ENCODE results near the gene LRRC75B. TPM values are rescaled to one million over a fixed set of nuclear protein-coding genes. Genes with fewer than 3 reads are reported as not detected.
A peak's percentile ranks its signal among the peaks of the same experiment; 100 is the strongest.
"Not testable (repeated sequence)": the region's sequence is repeated elsewhere in the genome, so short reads cannot be mapped to it uniquely, and the experiment has no call there.

LRRC75B gene
- total RNA-seq, 2 donors from 2014 or later = 0.40 TPM; not detected in 1

DNA sequence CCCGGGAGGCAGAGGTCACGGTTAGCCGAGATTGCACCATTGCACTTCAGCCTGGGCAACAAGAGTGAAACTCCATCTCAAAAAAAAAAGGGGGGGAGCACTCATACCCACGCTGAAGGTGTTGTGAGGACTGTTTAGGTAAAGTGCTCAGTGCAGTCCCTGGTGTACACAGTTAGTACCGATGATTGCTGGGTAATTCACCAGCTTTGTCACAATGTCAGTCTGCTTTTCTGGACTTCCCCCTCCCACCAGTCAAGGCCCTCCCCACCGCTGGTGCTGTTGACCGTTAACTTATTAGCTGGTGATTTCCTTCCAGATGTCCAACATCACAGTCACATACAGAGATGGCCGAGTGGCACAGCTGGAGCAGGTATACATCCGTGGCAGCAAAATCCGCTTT, 25.2 kb downstream of the LRRC75B start:
- peaks cover 2% of the 10 kb centered on the region for H3K36me3 Mint-ChIP-seq (ENCODE audit: low read depth)
- peaks cover 16% of the 10 kb centered on the region for H3K4me1 Mint-ChIP-seq
- DNase-seq (no peak), ATAC-seq (no peak)
- H3K4me3 Mint-ChIP-seq = no peak overlapping the region
- no peaks in the 10 kb centered on the region for H3K9me3 ChIP-seq (ENCODE audit: control insufficient read depth, low read length, poor library complexity, severe bottlenecking)
- no peaks in the 10 kb centered on the region for H3K27me3 Mint-ChIP-seq
- H3K27ac Mint-ChIP-seq = no peak overlapping the region

DNA sequence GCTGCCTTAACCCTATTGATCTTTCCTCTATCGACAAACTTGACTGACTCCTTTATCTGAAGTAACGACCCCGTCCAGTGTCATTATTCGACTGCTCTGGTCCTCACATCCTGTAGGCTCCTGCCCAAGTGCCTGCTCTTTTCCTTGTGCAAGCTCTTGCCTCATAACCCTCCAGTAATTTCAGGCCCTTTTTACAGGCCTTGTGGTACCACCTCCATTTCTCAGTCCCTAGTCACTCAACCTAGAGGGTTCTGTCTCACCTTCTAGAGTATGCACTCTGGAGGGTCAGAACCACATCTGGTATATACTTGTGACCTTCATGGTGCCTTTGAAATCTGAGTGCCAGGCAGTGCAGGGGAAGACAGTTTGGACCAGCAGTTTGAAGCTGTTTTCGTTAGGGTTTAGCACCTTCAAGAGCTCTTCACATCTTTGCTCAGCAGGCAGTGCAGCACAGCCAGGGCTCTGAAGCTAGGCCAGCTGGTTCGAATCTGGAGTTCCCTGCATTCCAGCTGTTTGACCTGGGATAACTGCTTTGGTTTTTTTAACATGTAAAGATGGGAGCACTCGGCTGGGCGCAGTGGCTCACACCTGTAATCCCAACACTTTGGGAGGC, 25.9 kb downstream of the LRRC75B start:
- ATAC-seq (no peak), DNase-seq (no peak)
- no peak overlapping the region for H3K4me3 Mint-ChIP-seq
- H3K4me1 Mint-ChIP-seq = peaks cover 17% of the 10 kb centered on the region
- H3K36me3 Mint-ChIP-seq (ENCODE audit: low read depth) = peaks cover 2% of the 10 kb centered on the region
- no peak overlapping the region for H3K27ac Mint-ChIP-seq
- H3K9me3 ChIP-seq (ENCODE audit: control insufficient read depth, low read length, poor library complexity, severe bottlenecking) = no peaks in the 10 kb centered on the region
- H3K27me3 Mint-ChIP-seq = no peaks in the 10 kb centered on the region

DNA sequence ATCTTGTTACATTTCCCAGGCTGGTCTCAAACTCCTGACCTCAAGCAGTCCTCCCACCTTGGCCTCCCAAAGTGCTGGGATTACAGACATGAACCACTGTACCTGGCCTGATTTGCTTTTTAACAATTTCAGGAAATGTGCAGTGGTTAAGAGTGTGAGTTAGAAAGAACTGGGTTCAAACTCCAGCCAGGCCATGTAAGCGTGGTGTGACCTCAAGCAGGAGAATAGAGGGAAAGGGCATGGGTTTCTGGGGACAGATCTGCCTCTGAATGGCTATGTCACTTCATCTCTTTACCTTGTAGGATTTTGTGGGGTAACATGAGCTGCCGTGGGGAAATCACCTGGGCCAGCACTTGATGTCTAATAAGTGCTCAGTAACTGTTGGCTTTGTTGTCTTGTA, 27.8 kb downstream of the LRRC75B start:
- DNase-seq (no peak), ATAC-seq (no peak)
- Mint-ChIP-seq H3K27ac (peak overlapping the region; percentile 60), H3K27me3 (no peaks in the 10 kb centered on the region), H3K4me1 (peaks cover 20% of the 10 kb centered on the region), H3K36me3 (ENCODE audit: low read depth) (no peaks in the 10 kb centered on the region), H3K4me3 (no peak overlapping the region)
- no peaks in the 10 kb centered on the region for H3K9me3 ChIP-seq (ENCODE audit: control insufficient read depth, low read length, poor library complexity, severe bottlenecking)

DNA sequence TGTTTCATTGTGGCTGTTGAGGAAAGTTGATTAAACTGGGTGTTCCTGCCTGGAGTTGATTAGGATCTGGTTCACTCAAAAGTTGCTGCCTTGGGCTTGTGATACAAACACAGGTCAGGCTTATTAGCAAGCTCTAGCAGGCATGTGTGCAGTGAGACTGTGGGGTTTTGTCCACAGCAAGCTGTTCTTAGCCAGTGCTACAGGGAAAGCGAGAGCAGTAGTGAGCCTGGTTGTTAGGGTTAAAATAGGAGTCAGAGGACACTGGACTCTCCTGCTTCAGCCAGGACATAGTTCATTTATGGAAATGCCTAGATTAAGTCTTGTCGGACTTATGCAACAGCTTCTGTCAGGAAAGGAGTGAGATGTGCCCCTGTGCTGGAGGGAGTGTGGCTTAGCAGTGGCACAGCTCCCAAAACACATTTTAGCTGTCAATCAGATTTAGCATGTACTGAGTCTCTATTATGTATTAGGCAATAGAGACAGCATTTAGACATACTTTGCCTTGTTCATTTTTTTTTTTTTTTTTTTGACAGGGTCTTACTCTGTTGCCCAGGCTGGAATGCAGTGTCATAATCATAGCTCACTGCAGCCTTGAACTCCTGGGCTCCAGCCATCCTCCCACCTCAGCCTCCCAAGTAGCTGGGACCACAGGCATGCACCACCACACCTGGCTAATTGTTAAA, 28.4 kb downstream of the LRRC75B start:
- H3K9me3 ChIP-seq (ENCODE audit: control insufficient read depth, low read length, poor library complexity, severe bottlenecking) = no peaks in the 10 kb centered on the region
- ATAC-seq (no peak), DNase-seq (no peak)
- Mint-ChIP-seq H3K27me3 (no peaks in the 10 kb centered on the region), H3K4me3 (no peak overlapping the region), H3K27ac (peak overlapping the region; percentile 16), H3K36me3 (ENCODE audit: low read depth) (no peaks in the 10 kb centered on the region), H3K4me1 (peaks cover 23% of the 10 kb centered on the region)

DNA sequence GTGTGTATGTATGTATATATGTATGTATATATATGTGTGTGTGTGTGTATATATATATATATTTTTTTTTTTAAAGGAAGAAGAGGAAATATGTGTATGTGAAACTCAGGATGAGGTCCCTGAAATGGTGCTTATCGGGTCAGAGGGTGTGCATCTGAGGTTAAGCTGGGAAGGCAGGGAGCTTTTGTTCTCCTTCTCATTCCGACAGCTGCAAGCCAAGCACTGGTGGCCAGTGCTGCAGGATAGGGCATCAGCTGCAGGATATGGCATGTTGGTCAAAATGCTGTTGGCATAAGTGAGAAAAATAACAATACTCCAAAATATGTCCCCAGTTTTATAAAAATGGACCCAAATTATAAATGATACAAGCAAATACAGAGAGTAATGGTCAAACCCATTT, 29.6 kb downstream of the LRRC75B start:
- Mint-ChIP-seq H3K27me3 (no peaks in the 10 kb centered on the region), H3K4me3 (no peak overlapping the region), H3K36me3 (ENCODE audit: low read depth) (peaks cover 3% of the 10 kb centered on the region), H3K27ac (no peak overlapping the region), H3K4me1 (peaks cover 31% of the 10 kb centered on the region)
- no peaks in the 10 kb centered on the region for H3K9me3 ChIP-seq (ENCODE audit: control insufficient read depth, low read length, poor library complexity, severe bottlenecking)
- DNase-seq (no peak), ATAC-seq (no peak)

DNA sequence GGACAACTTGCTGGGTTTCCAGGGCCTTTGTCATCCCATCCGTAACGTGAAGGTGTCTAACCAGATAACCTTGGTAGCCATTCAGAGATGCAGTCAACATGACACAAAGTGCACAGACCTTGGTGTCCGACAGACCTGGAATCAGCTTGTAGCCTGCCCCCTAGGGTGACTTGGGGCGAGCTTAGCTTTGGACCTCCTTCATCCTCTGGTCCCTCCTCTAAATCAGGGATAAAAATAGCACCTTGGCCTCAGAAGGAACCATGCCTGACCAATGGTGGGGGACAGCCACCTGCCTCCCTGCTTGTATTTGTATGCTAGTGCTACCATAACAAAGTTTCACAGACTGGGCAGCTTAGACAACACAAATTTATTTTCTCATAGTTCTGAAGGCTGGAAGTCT, 33.4 kb downstream of the LRRC75B start:
- Mint-ChIP-seq H3K36me3 (ENCODE audit: low read depth) (peaks cover 13% of the 10 kb centered on the region), H3K27ac (no peak overlapping the region), H3K4me3 (peak overlapping the region; percentile 50), H3K4me1 (peaks cover 40% of the 10 kb centered on the region), H3K27me3 (no peaks in the 10 kb centered on the region)
- DNase-seq (no peak), ATAC-seq (no peak)
- no peaks in the 10 kb centered on the region for H3K9me3 ChIP-seq (ENCODE audit: control insufficient read depth, low read length, poor library complexity, severe bottlenecking)

DNA sequence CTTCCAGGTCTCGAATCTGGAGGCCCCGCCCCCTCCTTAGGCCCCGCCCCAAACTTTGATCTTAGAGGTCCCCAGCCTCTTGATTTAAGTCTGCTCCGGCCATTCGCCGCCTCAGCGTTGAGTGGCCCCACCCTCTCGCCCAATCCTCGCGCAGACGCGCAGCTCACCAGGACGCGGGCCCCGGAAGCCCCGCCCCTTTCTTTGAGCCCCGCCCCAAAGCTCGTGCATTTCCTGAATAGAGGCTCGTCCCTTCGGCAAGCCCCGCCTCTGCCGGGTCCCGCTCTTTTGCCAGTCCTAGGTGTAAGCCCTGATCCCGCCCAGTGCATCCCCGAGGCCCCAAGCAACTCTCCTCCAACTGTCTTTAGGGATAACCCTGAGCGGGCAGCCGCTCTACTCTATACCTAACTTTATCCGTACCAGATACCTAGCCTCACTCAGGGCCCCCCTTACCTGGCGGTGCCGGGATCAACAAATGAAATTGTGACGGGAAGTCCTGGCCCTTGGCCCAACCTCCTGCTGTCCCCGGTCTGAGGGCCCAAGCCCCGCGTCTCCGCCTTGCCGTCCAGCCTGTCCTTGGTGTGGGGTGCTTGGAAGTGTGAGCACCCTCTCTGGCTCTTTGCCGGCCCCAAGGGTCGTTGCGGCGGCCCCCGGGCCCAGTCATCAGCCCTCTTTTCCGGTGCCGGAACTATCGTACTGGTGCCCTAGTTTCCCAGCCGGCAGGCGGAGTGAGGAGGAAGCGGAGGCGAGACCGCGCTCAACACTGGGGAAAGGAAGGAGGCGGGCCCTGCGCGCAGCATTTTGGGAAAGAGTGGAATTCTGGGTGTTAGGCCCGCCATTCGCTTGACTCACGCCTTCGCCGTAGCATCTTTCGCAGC, 37.5 kb downstream of the LRRC75B start, which contains the start of gene SNRPD3:
Gene SNRPD3 (plus strand): TSS at position 835 of the 875 bp plus-strand sequence. CDS start 1,676 bp downstream, outside the sequence.
- H3K36me3 Mint-ChIP-seq (ENCODE audit: low read depth) = peaks cover 15% of the 10 kb centered on the region
- peak within 1 kb of the TSS; percentile 99 for H3K27ac Mint-ChIP-seq
- DNase-seq = peak; percentile 94 to 100 (median 99)

DNA sequence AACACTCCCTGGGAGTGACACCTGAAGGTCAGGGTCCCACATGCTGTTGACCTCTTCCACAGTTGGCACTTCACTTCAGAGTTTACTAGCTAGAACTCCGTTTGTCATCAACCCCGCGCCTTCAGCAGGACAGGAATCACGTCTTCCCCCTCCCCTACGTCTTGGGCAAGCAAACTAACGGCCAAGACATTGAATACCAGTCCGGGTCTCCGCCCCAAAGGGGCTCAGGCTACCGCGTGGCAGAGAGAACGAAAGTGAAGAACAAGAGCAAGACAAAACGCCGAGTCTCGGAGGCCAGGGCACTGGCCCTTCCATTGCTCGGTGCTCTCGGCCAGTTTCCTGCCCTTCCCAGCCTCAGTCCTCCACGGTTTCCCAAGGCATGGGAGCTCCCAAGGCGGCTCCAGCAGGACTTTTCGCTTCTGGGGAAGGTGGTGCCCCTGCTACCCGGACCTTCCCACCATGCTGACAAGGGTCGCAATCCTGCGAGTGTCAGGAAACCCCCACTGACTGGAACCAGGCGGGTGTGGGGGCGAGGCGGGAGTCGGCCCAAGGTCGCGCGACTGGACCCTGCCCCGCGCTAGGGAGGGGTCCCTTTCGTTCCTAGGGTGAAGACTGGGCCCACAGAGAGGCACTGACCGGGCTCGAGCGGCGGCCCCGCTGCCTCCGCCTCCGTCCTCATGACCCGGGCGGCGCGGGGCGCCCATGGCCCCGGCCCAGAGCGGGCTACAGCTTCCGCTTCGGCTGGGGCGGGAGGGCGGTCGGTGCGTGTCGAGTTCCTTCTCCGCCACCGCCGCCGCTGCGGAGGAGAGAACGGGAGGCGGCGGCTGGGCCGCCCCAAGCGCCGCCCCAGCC, 38.3 kb downstream of the LRRC75B start, which contains the start of gene GUCD1:
Gene GUCD1 (minus strand): TSS at position 826 of the 852 bp plus-strand sequence. CDS start 147 bp downstream, at position 679.
- Mint-ChIP-seq H3K27ac (peak within 1 kb of the TSS; percentile 99), H3K36me3 (ENCODE audit: low read depth) (peaks cover 15% of the 10 kb centered on the region), H3K4me1 (peaks cover 52% of the 10 kb centered on the region), H3K4me3 (peak within 1 kb of the TSS; percentile 99), H3K27me3 (no peaks in the 10 kb centered on the region)
- no peak for ATAC-seq
- DNase-seq = peak in 1 of 3 donors; percentile 10
- H3K9me3 ChIP-seq (ENCODE audit: control insufficient read depth, low read length, poor library complexity, severe bottlenecking) = no peaks in the 10 kb centered on the region

More for the DNA sequence above, 37.5 kb downstream of the LRRC75B start, which contains the start of gene SNRPD3:
- Mint-ChIP-seq H3K4me3 (peak within 1 kb of the TSS; percentile 99), H3K27me3 (no peaks in the 10 kb centered on the region), H3K4me1 (peaks cover 56% of the 10 kb centered on the region)
- no peaks in the 10 kb centered on the region for H3K9me3 ChIP-seq (ENCODE audit: control insufficient read depth, low read length, poor library complexity, severe bottlenecking)
- ATAC-seq = peak; percentile 87

DNA sequence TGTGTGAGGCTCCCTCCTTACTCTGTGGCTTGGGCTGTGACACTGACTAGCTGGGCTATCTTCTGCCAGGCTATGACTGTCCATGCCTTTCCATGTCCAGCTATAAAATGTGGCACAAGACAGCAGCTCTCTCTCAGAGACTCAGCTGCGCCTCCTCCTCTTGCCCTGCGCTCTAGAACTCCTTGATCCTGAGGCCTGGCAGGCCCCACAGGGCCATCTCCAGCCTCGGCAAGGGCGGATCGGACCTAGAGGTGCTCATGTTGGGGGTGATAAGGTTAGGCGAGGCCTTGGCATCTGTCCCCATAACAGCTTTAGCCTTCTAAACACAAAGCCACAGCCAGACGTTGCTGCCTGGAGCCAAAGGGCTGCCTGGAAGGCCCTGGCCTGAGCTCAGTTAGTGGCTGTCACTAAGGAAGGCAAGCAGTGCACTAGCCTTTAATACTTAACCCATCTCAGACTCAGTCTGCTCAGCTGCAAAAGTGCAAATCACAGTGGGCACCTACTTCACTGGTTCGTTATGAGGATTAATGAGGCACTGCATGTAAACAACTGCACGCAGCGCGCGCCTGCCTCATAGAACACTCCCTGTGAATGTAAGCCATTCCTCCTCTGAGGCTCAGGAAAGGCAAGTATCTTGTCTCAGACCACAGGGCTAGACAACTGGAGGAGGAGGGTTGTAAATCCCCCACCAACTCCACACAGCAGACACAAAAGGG, 39.1 kb downstream of the LRRC75B start:
- H3K36me3 Mint-ChIP-seq (ENCODE audit: low read depth) = peaks cover 15% of the 10 kb centered on the region
- peak overlapping the region; percentile 99 for H3K4me3 Mint-ChIP-seq
- no peaks in the 10 kb centered on the region for H3K9me3 ChIP-seq (ENCODE audit: control insufficient read depth, low read length, poor library complexity, severe bottlenecking)
- DNase-seq (no peak), ATAC-seq (no peak)
- peaks cover 50% of the 10 kb centered on the region for H3K4me1 Mint-ChIP-seq
- H3K27ac Mint-ChIP-seq = peak overlapping the region; percentile 99
- no peaks in the 10 kb centered on the region for H3K27me3 Mint-ChIP-seq

DNA sequence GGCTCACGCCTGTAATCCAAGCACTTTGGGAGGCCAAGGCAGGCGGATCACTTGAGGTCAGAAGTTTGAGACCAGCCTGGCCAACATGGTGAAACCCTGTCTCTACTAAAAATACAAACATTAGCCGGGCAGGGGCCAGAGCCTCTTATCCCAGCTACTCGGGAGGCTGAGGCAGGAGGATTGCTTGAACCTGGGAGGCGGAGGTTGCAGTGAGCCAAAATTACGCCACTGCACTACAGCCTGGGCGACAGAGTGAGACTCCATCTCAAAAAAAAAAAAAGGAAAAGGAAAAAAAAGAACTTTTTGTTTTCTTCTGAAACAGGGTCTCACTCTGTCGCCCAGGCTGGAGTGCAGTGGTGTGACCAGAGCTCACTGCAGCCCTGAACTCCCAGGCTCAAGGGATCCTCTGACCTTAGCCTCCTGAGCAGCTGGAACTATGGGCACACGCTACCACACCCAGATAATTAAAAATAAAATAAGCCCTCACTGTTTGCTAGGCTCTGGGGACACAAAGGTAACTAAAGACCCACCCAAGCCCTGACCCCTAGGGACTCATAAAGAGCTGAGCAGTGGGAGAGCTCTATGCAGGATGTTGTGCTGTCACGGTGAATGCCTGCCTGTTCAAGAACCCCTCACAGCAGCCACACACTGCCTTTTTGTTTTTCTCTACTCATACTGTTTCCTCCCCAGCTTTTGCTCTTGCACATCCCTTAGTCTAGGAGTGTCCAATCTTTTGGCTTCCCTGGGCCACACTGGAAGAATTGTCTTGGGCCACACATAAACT, 40.2 kb downstream of the LRRC75B start:
- Mint-ChIP-seq H3K4me3 (peak overlapping the region; percentile 99), H3K4me1 (peaks cover 42% of the 10 kb centered on the region)
- H3K27ac Mint-ChIP-seq = not testable (repeated sequence)

DNA sequence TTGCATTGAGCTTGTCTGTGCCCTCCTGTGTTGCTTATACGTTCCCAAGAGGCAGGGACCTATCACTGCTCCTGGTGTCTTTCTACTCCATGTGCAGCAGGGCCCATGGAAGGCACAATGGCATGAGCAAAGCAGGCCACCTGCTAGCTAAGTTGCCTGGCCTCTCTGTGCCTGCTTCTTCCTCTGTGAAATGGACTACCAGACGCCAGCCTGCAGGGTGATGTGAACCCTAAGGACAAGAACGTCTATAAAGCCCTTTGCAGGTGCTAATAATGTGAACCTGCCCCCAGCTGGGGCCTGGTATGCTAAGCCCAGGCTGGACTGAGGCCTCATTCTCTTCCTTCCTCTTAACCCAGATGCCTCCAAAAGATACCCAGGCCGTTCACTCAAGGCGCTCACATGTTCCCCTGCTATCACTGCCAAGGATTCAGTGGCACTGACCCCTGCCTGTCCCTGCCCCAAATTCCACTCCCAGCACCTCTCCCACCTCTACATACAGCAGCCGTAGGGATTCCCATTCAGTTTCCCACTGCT, 41.9 kb downstream of the LRRC75B start:
- Mint-ChIP-seq H3K27ac (peak overlapping the region; percentile 45), H3K4me3 (no peak overlapping the region), H3K27me3 (no peaks in the 10 kb centered on the region), H3K4me1 (peaks cover 30% of the 10 kb centered on the region), H3K36me3 (ENCODE audit: low read depth) (peaks cover 13% of the 10 kb centered on the region)
- ATAC-seq = no peak
- no peak for DNase-seq
- H3K9me3 ChIP-seq (ENCODE audit: control insufficient read depth, low read length, poor library complexity, severe bottlenecking) = no peaks in the 10 kb centered on the region

More for the DNA sequence above, 40.2 kb downstream of the LRRC75B start:
- not testable (repeated sequence) for H3K27me3 Mint-ChIP-seq; H3K36me3 Mint-ChIP-seq (ENCODE audit: low read depth); H3K9me3 ChIP-seq (ENCODE audit: control insufficient read depth, low read length, poor library complexity, severe bottlenecking); DNase-seq; ATAC-seq
